GM12891 (cell line): Measurements from ENCODE around the gene ATCAY.
"Not testable (repeated sequence)": the region's sequence is repeated elsewhere in the genome, so short reads cannot be mapped to it uniquely, and the experiment has no call there.

Experiments used
- DNase-seq: peaks from one replicate; pipeline ENCODE4 v3.0.0; 2011; ENCODE audit warnings: low spot score; ENCODE audit not compliant: insufficient read length
- FAIRE-seq: peaks from 2 replicates; lab custom pipeline; 2011; peaks lifted over from hg19 to GRCh38; lab: Jason Lieb, UNC
- PAX5 ChIP-seq: IDR thresholded peaks from 2 replicates; pipeline ENCODE4 v1.6.1; 2011; ENCODE audit warnings: low read length, moderate library complexity, mild to moderate bottlenecking; ENCODE audit not compliant: insufficient read depth, severe bottlenecking
- POLR2A ChIP-seq: IDR thresholded peaks from 2 replicates; pipeline ENCODE4 v1.6.1; 2011; ENCODE audit warnings: low read depth, low read length, control low read depth
- POLR2AphosphoS5 ChIP-seq: IDR thresholded peaks from 2 replicates; pipeline ENCODE4 v1.6.1; 2011; ENCODE audit warnings: low read depth, low read length, control low read depth
- POU2F2 ChIP-seq: IDR thresholded peaks from 2 replicates; pipeline ENCODE4 v1.6.1; 2011; ENCODE audit warnings: low read depth, mild to moderate bottlenecking, control low read depth, low read length, moderate library complexity
- SPI1 ChIP-seq: IDR thresholded peaks from 2 replicates; pipeline ENCODE4 v1.6.1; 2011; ENCODE audit warnings: low read depth, low read length, control low read depth
- TAF1 ChIP-seq: IDR thresholded peaks from 2 replicates; pipeline ENCODE4 v1.6.1; 2011; ENCODE audit warnings: low read depth, low read length, control low read depth

Gene ATCAY

DNA sequence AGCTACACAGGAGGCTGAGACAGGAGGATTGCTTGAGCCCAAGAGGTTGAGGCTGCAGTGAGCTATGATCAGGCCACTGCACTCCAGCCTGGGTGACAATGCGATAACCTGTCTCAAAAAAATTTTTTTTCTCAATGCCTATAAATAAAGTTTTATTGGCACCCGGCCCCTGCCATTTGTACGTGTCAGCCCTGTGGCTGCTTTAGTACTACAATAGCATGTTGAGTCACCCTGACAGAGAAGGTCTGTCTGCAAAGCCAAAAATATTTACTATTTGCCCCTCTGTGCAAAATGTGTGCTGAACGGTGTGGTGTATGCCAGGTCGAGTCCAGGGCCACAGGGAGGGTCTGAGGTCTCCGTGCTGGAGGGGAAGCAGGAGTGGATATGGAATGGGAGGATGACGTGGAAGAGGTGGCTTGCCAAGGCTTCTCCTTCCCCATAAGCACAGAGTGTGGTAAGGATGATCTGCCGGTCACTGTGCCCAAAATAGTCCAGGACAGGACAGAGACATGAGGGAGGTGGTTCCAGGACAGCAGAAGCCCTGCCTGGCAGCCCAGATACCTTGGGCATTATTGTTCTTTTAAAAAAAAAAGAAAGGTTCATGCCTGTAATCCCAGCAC is 62.4 kb downstream of the ATCAY start:
- TF ChIP-seq SPI1 (no peak), PAX5 (no peak)
- FAIRE-seq: no peak
- DNase-seq: no peak

- TF ChIP-seq POLR2A (no peak), POLR2AphosphoS5 (no peak), POU2F2 (no peak), SPI1 (no peak), PAX5 (no peak)
- FAIRE-seq: no peak
- no peak for DNase-seq
Measured at GRCh38 chr19:3944018-3944721, 63.7 kb downstream of the ATCAY start.

DNA sequence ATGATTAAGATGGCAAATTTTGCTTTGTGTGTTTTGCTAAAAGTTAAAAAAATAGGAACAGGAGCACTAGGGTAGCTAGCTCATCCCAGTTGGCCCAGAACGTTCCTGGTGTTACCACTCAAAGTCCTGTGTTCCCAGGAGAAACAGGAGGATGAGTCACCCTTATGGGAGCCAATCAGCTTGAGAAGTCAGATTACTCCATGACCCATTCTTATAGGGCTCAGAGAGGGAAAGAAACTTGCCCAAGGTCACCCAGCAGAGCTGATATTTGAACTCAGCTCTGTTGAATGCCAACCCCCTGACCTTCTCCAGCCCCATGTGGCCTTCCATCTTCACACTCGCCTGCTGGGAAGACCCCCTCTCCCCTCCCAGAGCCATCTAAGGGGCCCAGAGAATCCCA is 65.4 kb downstream of the ATCAY start:
- DNase-seq (no peak), FAIRE-seq (no peak)
- TF ChIP-seq PAX5 (no peak), POLR2AphosphoS5 (no peak), POLR2A (no peak), TAF1 (no peak), POU2F2 (no peak), SPI1 (no peak)

GRCh38 chr19:3947316-3947933 is 66.9 kb downstream of the ATCAY start:
- FAIRE-seq, DNase-seq: not testable (repeated sequence)

GRCh38 chr19:3949294-3949693 is 68.8 kb downstream of the ATCAY start:
- no peak for TF ChIP-seq POLR2AphosphoS5
- TF ChIP-seq TAF1: no peak
- no peak for TF ChIP-seq POLR2A
- no peak for TF ChIP-seq PAX5
- no peak for TF ChIP-seq SPI1
- TF ChIP-seq POU2F2: no peak
- no peak for DNase-seq
- FAIRE-seq: no peak

DNA sequence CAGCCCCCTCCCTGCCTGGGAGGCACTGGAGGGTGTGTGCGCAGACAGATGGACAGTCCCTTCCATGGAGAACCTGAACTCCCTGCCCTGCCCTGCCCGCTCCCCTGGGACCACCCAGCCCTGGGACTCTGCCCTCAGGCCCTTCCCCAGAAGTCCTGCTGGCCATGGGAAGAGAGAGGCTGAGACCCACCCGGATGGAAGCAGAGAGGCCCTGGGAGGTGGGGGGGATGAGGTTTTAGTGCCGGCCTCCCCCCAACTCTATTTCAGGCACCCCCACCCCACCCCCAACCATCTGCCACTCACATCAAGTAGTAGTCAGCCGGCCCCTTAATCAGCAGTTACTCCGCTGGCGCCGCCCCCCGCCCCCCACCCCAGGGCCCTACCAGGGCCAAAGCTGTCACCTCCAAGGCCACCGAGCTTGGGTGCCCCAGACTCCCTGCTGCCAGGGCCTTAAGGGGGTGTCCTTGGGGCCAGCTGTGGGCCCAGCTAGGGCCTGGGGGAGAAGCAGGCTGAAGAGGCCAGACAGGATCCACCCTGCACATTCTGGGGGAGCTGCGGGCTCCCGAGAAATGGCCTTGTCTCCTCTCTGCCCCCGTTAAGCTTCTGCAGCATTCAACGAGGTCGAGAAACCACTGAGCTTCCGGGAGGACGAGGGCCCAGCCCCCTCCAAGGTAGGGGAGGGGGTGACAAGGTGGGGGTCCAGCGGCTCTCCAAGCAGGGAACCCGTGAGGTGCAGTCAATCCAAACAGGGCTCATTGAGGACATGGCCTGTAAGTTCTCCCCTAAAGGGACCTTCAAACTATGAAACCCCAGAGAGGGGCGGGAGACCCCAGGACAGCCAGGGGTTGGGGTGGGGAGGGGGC is 69.7 kb downstream of the ATCAY start:
- DNase-seq (no peak), FAIRE-seq (no peak)
- no peak for TF ChIP-seq POLR2AphosphoS5
- no peak for TF ChIP-seq PAX5
- TF ChIP-seq POLR2A: no peak
- no peak for TF ChIP-seq TAF1
- TF ChIP-seq SPI1: no peak
- no peak for TF ChIP-seq POU2F2

DNA sequence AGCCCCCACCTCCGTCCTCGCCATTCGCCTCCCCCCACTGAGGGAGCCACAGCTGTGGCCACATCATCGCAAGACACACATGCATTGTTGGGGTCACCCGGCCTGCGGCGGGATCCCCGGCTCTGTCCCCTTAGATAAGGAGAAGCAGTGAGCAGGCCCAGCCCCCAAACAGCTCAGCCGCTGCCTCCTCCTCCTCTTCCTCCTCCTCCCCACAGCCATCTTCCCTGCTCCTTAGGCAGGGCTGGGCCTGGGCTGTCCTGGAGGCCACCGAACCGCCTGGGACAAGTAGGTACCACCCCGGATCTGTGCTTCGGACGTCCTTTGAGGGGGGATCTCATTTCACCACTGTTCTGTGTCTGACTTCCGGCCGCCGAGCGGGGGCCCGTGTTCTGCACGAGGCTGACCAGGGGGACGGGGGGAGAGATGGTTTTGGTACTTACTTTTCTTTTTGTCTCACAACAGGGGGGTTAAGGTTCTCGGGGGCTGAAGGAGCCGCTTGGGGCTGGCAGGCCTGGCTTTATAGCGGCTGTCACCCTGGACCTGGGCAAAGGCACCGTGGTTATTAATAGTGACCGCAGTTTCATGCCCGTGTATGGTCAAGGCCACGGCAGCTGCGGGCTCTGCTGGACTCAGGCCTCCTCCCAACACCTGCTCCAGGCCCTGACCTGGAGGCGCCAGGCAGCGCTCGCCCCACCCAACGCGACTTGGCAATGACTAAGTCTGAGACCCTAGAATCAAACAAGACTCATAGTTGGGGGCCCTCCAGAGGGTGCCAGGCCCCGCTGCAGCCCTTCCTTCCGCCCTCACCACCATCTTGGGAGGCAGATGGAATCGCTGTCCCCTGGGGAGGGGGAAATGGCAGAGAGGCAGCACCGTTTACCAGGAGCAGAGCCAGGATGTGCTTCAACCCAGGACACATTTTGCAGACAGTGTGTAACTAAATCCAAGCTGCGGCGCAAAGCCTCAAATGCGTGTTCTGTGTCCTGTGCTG is 70.7 kb downstream of the ATCAY start:
- DNase-seq (no peak), FAIRE-seq (peak; percentile 85)
- TF ChIP-seq POLR2AphosphoS5 (no peak), POU2F2 (no peak), SPI1 (no peak), PAX5 (no peak), TAF1 (no peak), POLR2A (no peak)

DNA sequence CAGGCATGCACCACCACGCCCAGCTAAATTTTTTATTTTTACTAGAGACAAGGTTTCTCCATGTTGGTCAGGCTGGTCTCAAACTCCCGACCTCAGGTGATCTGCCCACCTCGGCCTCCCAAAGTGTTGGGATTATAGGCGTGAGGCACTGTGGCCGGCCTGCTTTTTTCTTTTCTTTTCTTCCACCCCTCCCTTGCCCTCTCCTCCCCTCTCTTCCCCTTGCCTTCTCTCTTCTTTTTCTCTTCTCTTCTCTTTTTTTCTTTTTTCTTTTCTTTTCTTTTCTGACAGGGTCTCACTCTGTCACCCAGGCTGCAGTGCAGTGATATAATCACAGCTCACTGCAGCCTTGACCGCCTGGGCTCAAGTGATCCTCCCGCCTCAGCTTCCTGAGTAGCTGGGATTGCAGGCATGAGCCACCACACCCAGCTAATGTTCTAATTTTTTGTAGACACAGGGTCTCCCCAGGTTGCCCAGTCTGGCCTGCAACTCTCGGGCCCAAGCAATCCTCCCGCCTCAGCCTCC is 72.3 kb downstream of the ATCAY start:
- not testable (repeated sequence) for FAIRE-seq, DNase-seq

DNA sequence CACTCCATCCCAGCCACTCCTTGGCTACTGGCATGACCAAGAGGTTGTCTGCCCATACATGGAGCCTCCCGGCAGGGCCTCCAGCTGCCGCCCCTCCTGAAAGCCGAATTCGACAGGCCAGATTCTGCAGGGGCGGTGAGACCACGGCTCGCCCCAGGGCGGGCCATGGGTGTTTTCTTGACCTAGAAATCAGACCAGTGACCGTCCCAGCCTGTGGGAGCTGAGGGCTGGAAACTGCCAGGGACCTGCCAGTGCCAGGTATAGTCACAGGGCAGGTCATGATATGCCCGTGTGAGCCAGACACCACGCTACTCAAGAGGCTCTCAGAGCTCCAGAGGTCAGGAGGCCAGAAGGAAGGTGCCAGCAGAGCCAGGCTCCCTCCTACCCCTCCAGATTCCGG is 73.6 kb downstream of the ATCAY start:
- no peak for DNase-seq
- TF ChIP-seq SPI1 (no peak), POU2F2 (no peak), TAF1 (no peak)
- FAIRE-seq: no peak

- not testable (repeated sequence) for DNase-seq, FAIRE-seq
Measured at GRCh38 chr19:3955276-3955675, 74.8 kb downstream of the ATCAY start.
